ENCODE measurements around the gene TAS2R40.

DNA sequence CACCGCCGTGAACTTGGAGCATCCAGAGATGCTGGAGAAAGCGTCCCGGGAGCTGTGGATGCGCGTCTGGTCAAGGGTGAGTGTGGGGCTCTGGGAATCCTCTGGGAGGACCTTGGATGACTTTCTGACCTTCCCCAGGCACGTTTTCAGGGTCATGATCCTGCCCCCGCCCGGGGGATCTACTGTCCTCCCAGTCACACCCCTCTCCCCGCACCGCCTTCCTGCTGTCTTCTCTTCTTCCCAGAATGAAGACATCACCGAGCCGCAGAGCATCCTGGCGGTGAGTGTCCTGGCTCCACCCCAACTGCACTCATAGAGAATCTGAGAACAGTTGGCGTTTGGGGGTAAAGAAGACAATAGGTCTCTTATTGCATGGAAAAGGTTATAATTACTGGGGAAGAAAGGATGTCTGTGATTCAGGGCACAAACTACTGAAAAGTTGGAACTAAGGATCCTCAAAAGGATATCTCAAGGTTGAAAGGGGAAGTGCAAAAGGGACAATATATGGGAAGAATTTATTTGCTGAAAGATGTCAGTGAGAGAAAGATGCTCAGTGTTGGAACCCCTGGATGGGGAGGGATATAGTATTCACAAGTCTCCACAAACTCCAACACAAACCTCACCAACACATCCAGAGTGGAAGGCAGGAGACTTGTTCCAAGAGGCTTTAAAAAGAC, 43.3 kb downstream of the TAS2R40 start:
- TF ChIP-seq, protein P1, sequence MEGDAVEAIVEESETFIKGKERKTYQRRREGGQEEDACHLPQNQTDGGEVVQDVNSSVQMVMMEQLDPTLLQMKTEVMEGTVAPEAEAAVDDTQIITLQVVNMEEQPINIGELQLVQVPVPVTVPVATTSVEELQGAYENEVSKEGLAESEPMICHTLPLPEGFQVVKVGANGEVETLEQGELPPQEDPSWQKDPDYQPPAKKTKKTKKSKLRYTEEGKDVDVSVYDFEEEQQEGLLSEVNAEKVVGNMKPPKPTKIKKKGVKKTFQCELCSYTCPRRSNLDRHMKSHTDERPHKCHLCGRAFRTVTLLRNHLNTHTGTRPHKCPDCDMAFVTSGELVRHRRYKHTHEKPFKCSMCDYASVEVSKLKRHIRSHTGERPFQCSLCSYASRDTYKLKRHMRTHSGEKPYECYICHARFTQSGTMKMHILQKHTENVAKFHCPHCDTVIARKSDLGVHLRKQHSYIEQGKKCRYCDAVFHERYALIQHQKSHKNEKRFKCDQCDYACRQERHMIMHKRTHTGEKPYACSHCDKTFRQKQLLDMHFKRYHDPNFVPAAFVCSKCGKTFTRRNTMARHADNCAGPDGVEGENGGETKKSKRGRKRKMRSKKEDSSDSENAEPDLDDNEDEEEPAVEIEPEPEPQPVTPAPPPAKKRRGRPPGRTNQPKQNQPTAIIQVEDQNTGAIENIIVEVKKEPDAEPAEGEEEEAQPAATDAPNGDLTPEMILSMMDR (IDR thresholded peaks at IDR 0.05): no peak
- TF ChIP-seq POLR2A (IDR thresholded peaks at IDR 0.05): no peak
